Neural cell (in vitro differentiated cells): ENCODE data around the gene RWDD3. TPM values are rescaled to one million over a fixed set of nuclear protein-coding genes. Genes with fewer than 3 reads are reported as not detected.

Source experiments
- H2AFZ ChIP-seq: fragments of 200-600, 300-800 bp; sonication (generic), shearing (Covaris generic); 2 replicates; pipeline ENCODE4 v1.6.0; 2014; ENCODE audit warnings: low read depth, mild to moderate bottlenecking, antibody characterized with exemption, low read length, moderate library complexity
- H3F3A ChIP-seq: fragments of 200-600 bp; shearing (Covaris generic); 2 replicates; pipeline ENCODE4 v1.6.1; 2016; ENCODE audit warnings: mild to moderate bottlenecking, moderate library complexity, mixed read lengths, antibody characterized with exemption, low read length; ENCODE audit not compliant: insufficient read depth, poor library complexity, severe bottlenecking
- H3K27ac ChIP-seq: fragments of 200-600, 300-800 bp; sonication (generic), shearing (Covaris generic); 2 replicates; pipeline ENCODE4 v1.5.1; 2014; ENCODE audit warnings: mild to moderate bottlenecking, low read length, moderate library complexity
- H3K27me3 ChIP-seq: fragments of 300-800, 200-600 bp; sonication (generic), shearing (Covaris generic); 2 replicates; pipeline ENCODE4 v1.6.0; 2014; ENCODE audit warnings: mild to moderate bottlenecking, low read depth, low read length, moderate library complexity; ENCODE audit not compliant: insufficient read depth
- H3K36me3 ChIP-seq: fragments of 300-800, 200-600 bp; sonication (generic), shearing (Covaris generic); 2 replicates; pipeline ENCODE4 v1.5.1; 2014; ENCODE audit warnings: mild to moderate bottlenecking, antibody characterized with exemption, low read length, moderate library complexity; ENCODE audit not compliant: insufficient read depth
- H3K4me2 ChIP-seq: fragments of 300-800, 200-600 bp; sonication (generic), shearing (Covaris generic); 2 replicates; pipeline ENCODE4 v1.6.0; 2014; ENCODE audit warnings: mild to moderate bottlenecking, low read length
- H3K4me3 ChIP-seq: fragments of 300-800, 200-600 bp; sonication (generic), shearing (Covaris generic); 2 replicates; pipeline ENCODE4 v1.5.1; 2014; ENCODE audit warnings: mild to moderate bottlenecking, low read length, moderate library complexity
- H3K79me2 ChIP-seq: fragments of 200-600 bp; shearing (Covaris generic); replicated peaks from 2 replicates; pipeline ENCODE4 v1.6.0; 2014; ENCODE audit warnings: mild to moderate bottlenecking, low read length, moderate library complexity; ENCODE audit not compliant: insufficient read depth
- H3K9ac ChIP-seq: fragments of 300-800, 200-600 bp; sonication (generic), shearing (Covaris generic); 2 replicates; pipeline ENCODE4 v1.6.1; 2016; ENCODE audit warnings: mild to moderate bottlenecking, low read length, mixed read lengths
- H3K9me2 ChIP-seq: fragments of 200-600 bp; shearing (Covaris generic); 2 replicates; pipeline ENCODE4 v1.6.1; 2016; ENCODE audit warnings: mild to moderate bottlenecking, low read length, mixed read lengths; ENCODE audit not compliant: insufficient read depth
- H3K9me3 ChIP-seq: fragments of 200-600, 300-800 bp; sonication (generic), shearing (Covaris generic); 2 replicates; pipeline ENCODE4 v1.6.1; 2016; ENCODE audit warnings: mild to moderate bottlenecking, mixed run types, low read length, moderate library complexity, mixed read lengths
- H4K20me1 ChIP-seq: fragments of 200-600 bp; shearing (Covaris generic); 2 replicates; pipeline ENCODE4 v1.6.1; 2016; ENCODE audit warnings: mild to moderate bottlenecking, mixed run types; ENCODE audit not compliant: insufficient read depth
- EP300 ChIP-seq: fragments of 450-650 bp; conservative IDR thresholded peaks from 2 replicates; pipeline ENCODE4 v1.6.1; 2014; ENCODE audit warnings: antibody characterized with exemption, mild to moderate bottlenecking, moderate library complexity; ENCODE audit not compliant: poor library complexity, severe bottlenecking
- EZH2 ChIP-seq: fragments of 200-600, 300-800 bp; shearing (Covaris generic), sonication (generic); IDR thresholded peaks from 2 replicates; pipeline ENCODE4 v1.6.1; 2014; ENCODE audit warnings: antibody characterized with exemption, low read length, borderline replicate concordance, mild to moderate bottlenecking; ENCODE audit not compliant: insufficient read depth, poor library complexity, severe bottlenecking
- MXI1 ChIP-seq: fragments of 450-650 bp; conservative IDR thresholded peaks from 2 replicates; pipeline ENCODE4 v1.6.1; 2014; ENCODE audit warnings: antibody characterized with exemption, mild to moderate bottlenecking; ENCODE audit not compliant: poor library complexity, severe bottlenecking
- POLR2AphosphoS5 ChIP-seq: IDR thresholded peaks from 2 replicates; pipeline ENCODE4 v1.6.1; 2012
- RAD21 ChIP-seq: fragments of 450-650 bp; conservative IDR thresholded peaks from 2 replicates; pipeline ENCODE4 v1.6.1; 2014; ENCODE audit warnings: antibody characterized with exemption, mild to moderate bottlenecking, moderate library complexity
- REST ChIP-seq: IDR thresholded peaks from 2 replicates; pipeline ENCODE4 v1.6.1; 2012; ENCODE audit warnings: borderline replicate concordance
- SMC3 ChIP-seq: fragments of 450-650 bp; conservative IDR thresholded peaks from 2 replicates; pipeline ENCODE4 v1.6.1; 2014; ENCODE audit warnings: antibody characterized with exemption, mild to moderate bottlenecking, moderate library complexity; ENCODE audit not compliant: poor library complexity
- TAF1 ChIP-seq: IDR thresholded peaks from 2 replicates; pipeline ENCODE4 v1.6.1; 2012; ENCODE audit warnings: low read depth
- polyA minus RNA-seq: library from RNA; depleted of rRNA, polyadenylated mRNA; stranded (reverse); fragments of >200 nt; gene quantifications from 2 replicates; pipeline ENCODE4 v1.2.3, GENCODE V29; 2014
- polyA plus RNA-seq: library from polyadenylated mRNA; depleted of rRNA; stranded (reverse); fragments of >200 nt; gene quantifications from 2 replicates; pipeline ENCODE4 v1.2.3, GENCODE V29; 2014
- TF ChIP-seq, protein P1 (sequence below): fragments of 450-650 bp; IDR thresholded peaks from 2 replicates; pipeline ENCODE4 v1.5.1; 2014; ENCODE audit warnings: antibody characterized with exemption, mild to moderate bottlenecking, moderate library complexity; ENCODE audit not compliant: poor library complexity, severe bottlenecking

Gene RWDD3
- polyA plus RNA-seq (34.4 and 41.1 TPM in 2 replicates), polyA minus RNA-seq (21.8 and 24.1 TPM in 2 replicates)

DNA sequence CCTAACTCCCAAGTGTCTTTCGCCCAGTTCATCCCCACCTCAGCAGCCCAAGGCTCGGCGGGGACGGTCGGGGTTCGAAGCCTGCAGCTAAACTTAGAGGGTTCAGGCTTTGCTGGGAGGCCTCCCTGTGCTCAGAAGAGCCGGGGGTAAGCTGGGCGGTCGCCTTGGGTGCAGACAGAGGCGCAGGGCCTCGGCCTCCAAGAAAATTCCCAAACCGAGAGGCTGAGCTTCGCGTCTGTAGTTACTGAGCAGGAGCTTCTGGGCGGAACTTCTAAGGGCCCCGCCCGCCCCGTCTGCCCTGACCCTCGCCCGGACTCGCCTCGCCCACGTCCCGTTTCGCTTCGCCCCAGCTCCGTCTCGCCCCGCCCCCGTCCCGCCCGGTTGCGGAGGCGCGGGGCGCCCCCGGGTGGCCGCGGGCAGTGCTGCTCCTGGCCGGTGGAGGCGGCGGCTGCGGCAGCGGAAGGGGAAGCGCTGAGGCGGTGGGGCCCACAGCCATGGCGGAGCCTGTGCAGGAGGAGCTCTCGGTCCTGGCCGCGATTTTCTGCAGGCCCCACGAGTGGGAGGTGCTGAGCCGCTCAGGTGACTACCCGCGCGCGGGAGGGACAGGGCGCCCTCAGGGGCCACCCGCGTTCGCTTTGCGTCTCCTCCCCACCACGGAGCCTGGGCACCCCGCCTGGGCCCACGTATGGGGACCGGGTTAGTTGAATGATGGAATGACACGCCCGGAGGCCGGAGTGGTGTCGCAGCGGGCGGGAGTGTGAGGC lies at the start of gene RWDD3:
Gene RWDD3 (plus strand): TSS at position 474 of the 764 bp plus-strand sequence. CDS start 21 bp downstream, at position 495.
- H3K9me2 ChIP-seq = no peaks in the 10 kb centered on the region
- H3K36me3 ChIP-seq = no peaks in the 10 kb centered on the region
- peaks cover 5% of the 10 kb centered on the region for H3K79me2 ChIP-seq
- peak within 1 kb of the TSS; percentile 88 for H2AFZ ChIP-seq
- H3K27me3 ChIP-seq = no peaks in the 10 kb centered on the region
- H3K9me3 ChIP-seq = no peaks in the 10 kb centered on the region
- no peaks in the 10 kb centered on the region for H3F3A ChIP-seq
- H3K4me3 ChIP-seq = peak within 1 kb of the TSS; percentile 85
- peak within 1 kb of the TSS; percentile 82 for H3K9ac ChIP-seq
- peak within 1 kb of the TSS; percentile 32 for H3K4me2 ChIP-seq
- peak within 1 kb of the TSS; percentile 38 for H3K27ac ChIP-seq
- H4K20me1 ChIP-seq = no peaks in the 10 kb centered on the region
- TF ChIP-seq REST = no peak
- TF ChIP-seq, protein P1, sequence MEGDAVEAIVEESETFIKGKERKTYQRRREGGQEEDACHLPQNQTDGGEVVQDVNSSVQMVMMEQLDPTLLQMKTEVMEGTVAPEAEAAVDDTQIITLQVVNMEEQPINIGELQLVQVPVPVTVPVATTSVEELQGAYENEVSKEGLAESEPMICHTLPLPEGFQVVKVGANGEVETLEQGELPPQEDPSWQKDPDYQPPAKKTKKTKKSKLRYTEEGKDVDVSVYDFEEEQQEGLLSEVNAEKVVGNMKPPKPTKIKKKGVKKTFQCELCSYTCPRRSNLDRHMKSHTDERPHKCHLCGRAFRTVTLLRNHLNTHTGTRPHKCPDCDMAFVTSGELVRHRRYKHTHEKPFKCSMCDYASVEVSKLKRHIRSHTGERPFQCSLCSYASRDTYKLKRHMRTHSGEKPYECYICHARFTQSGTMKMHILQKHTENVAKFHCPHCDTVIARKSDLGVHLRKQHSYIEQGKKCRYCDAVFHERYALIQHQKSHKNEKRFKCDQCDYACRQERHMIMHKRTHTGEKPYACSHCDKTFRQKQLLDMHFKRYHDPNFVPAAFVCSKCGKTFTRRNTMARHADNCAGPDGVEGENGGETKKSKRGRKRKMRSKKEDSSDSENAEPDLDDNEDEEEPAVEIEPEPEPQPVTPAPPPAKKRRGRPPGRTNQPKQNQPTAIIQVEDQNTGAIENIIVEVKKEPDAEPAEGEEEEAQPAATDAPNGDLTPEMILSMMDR = peak; percentile 89
- TF ChIP-seq EP300 = peak; percentile 27
- peak; percentile 77 for TF ChIP-seq POLR2AphosphoS5
- no peak for TF ChIP-seq MXI1
- TF ChIP-seq SMC3 = peak; percentile 81
- TF ChIP-seq EZH2 = no peak
- TF ChIP-seq RAD21 = peak; percentile 79
- no peak for TF ChIP-seq TAF1

- Histone ChIP-seq H3K27me3 (no peaks in the 10 kb centered on the region), H4K20me1 (no peaks in the 10 kb centered on the region), H3F3A (no peaks in the 10 kb centered on the region), H3K79me2 (no peaks in the 10 kb centered on the region), H3K9me2 (no peaks in the 10 kb centered on the region), H3K4me3 (no peak overlapping the region), H3K9ac (no peak overlapping the region), H3K9me3 (no peaks in the 10 kb centered on the region), H2AFZ (no peak overlapping the region), H3K4me2 (no peak overlapping the region), H3K27ac (no peak overlapping the region), H3K36me3 (no peaks in the 10 kb centered on the region)
- TF ChIP-seq, protein P1 = no peak
- no peak for TF ChIP-seq EZH2
- TF ChIP-seq MXI1 = no peak
- no peak for TF ChIP-seq TAF1
- TF ChIP-seq EP300 = no peak
- TF ChIP-seq SMC3 = no peak
- no peak for TF ChIP-seq RAD21
- TF ChIP-seq POLR2AphosphoS5 = no peak
- TF ChIP-seq REST = no peak
These were observed 47.9 kb upstream of the RWDD3 start for GRCh38 chr1:95186149-95186548.
